Trophoblast cell (in vitro differentiated cells and primary cell): ENCODE data around the gene CFI.
"Not testable (repeated sequence)": the region's sequence is repeated elsewhere in the genome, so short reads cannot be mapped to it uniquely, and the experiment has no call there.

Source experiments
- DNase-seq, 2 donors: peaks; one replicate each; pipeline ENCODE4 v3.0.0-alpha.2; 2016
- H2AFZ ChIP-seq: 2 replicates; pipeline ENCODE4 v1.6.1; 2013; ENCODE audit warnings: low read length, moderate library complexity, mild to moderate bottlenecking; ENCODE audit not compliant: insufficient read depth, poor library complexity
- H2AK5ac ChIP-seq: 2 replicates; pipeline ENCODE4 v1.6.1; 2013; ENCODE audit warnings: mild to moderate bottlenecking, low read length
- H2BK120ac ChIP-seq: 2 replicates; pipeline ENCODE4 v1.6.1; 2013; ENCODE audit warnings: low read length, mild to moderate bottlenecking, moderate library complexity; ENCODE audit not compliant: insufficient read depth, poor library complexity
- H2BK12ac ChIP-seq: 2 replicates; pipeline ENCODE4 v1.6.1; 2013; ENCODE audit warnings: mild to moderate bottlenecking, low read length, moderate library complexity
- H2BK5ac ChIP-seq: 2 replicates; pipeline ENCODE4 v1.6.1; 2013; ENCODE audit warnings: low read length, low read depth, moderate library complexity, mild to moderate bottlenecking; ENCODE audit not compliant: poor library complexity
- H3K14ac ChIP-seq: 2 replicates; pipeline ENCODE4 v1.6.1; 2013; ENCODE audit warnings: mild to moderate bottlenecking, low read length
- H3K18ac ChIP-seq: 2 replicates; pipeline ENCODE4 v1.6.1; 2013; ENCODE audit warnings: mild to moderate bottlenecking, low read length
- H3K23ac ChIP-seq: 2 replicates; pipeline ENCODE4 v1.6.1; 2013; ENCODE audit warnings: low read length
- H3K27ac ChIP-seq: 2 replicates; pipeline ENCODE4 v1.5.1; 2013; ENCODE audit warnings: low read depth, mild to moderate bottlenecking, inconsistent platforms, low read length, moderate library complexity
- H3K27me3 ChIP-seq: 2 replicates; pipeline ENCODE4 v1.6.1; 2013; ENCODE audit warnings: inconsistent platforms, mild to moderate bottlenecking, low read length, moderate library complexity; ENCODE audit not compliant: insufficient read depth
- H3K36me3 ChIP-seq, 2 experiments: 1 replicate in 1 of 2; 2 replicates in 1 of 2; pipeline ENCODE4 v1.6.1; 2013; ENCODE audit warnings: low read length in 2 of 2, mild to moderate bottlenecking in 2 of 2, moderate library complexity in 1 of 2; ENCODE audit not compliant: insufficient read depth in 2 of 2, control insufficient read depth in 1 of 2
- H3K4ac ChIP-seq: 2 replicates; pipeline ENCODE4 v1.6.1; 2013; ENCODE audit warnings: low read depth, mild to moderate bottlenecking, low read length, moderate library complexity
- H3K4me1 ChIP-seq, 2 experiments: 1 replicate in 1 of 2; 2 replicates in 1 of 2; pipeline ENCODE4 v1.6.1; 2013; ENCODE audit warnings: low read length in 2 of 2, mild to moderate bottlenecking in 2 of 2, moderate library complexity in 1 of 2; ENCODE audit not compliant: insufficient read depth in 2 of 2, control insufficient read depth in 1 of 2
- H3K4me2 ChIP-seq: 2 replicates; pipeline ENCODE4 v1.6.1; 2013; ENCODE audit warnings: inconsistent platforms, mild to moderate bottlenecking, low read length, moderate library complexity
- H3K4me3 ChIP-seq: 2 replicates; pipeline ENCODE4 v1.5.1; 2013; ENCODE audit warnings: mild to moderate bottlenecking, low read depth, low read length, inconsistent platforms
- H3K79me1 ChIP-seq: one replicate; pipeline ENCODE4 v1.6.1; 2013; ENCODE audit warnings: low read length
- H3K79me2 ChIP-seq: 2 replicates; pipeline ENCODE4 v1.6.1; 2013; ENCODE audit warnings: low read length, mild to moderate bottlenecking; ENCODE audit not compliant: control insufficient read depth, insufficient read depth, poor library complexity
- H3K9ac ChIP-seq: 2 replicates; pipeline ENCODE4 v1.6.1; 2013; ENCODE audit warnings: mild to moderate bottlenecking, low read length
- H3K9me3 ChIP-seq: 2 replicates; pipeline ENCODE4 v1.6.1; 2013; ENCODE audit warnings: low read depth, mild to moderate bottlenecking, control low read depth, inconsistent platforms, low read length; ENCODE audit not compliant: insufficient read depth
- H4K12ac ChIP-seq: 2 replicates; pipeline ENCODE4 v1.6.1; 2013; ENCODE audit warnings: low read depth, mild to moderate bottlenecking, low read length, moderate library complexity
- H4K8ac ChIP-seq: 2 replicates; pipeline ENCODE4 v1.6.1; 2013; ENCODE audit warnings: low read depth, mild to moderate bottlenecking, low read length, moderate library complexity
- H4K91ac ChIP-seq: one replicate; pipeline ENCODE4 v1.6.1; 2013; ENCODE audit warnings: low read depth, mild to moderate bottlenecking, low read length, moderate library complexity
- WGBS: extraction: QIAGEN DNeasy Blood & Tissue Kit; methylation state at CpG from one replicate; pipeline ENCODE4 v1.1.7; 2013; ENCODE audit warnings: missing lambda C conversion rate; ENCODE audit not compliant: insufficient read length, insufficient coverage; ENCODE audit errors: extremely low coverage; 5-methylcytosine and 5-hydroxymethylcytosine counted together

CFI gene

DNA sequence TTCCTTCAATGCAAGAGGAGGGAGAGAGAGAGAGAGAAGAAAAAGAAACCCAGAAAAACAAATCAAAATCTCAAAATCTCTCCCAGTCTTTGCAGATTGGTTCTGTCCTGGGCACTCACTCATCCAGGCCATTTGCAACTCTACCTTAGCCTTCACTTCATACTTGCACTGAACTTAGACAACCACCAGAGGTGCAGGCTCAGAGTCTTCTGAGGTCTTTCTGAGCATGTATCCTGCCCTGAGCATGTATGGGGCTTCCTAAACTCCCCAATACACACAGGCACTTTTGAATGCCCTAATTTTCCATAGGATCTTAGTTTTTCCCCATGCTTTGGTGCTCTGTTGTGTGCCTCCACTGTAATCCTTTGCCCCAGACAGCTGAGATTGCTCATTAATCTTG is 2.9 kb downstream of the CFI start:
- Histone ChIP-seq H2AFZ (no peak overlapping the region), H2AK5ac (no peak overlapping the region), H2BK120ac (no peak overlapping the region), H2BK12ac (no peak overlapping the region), H3K9ac (no peak overlapping the region), H3K27me3 (no peaks in the 10 kb centered on the region), H3K23ac (no peak overlapping the region), H3K79me2 (no peaks in the 10 kb centered on the region), H4K12ac (no peak overlapping the region), H3K4me3 (no peak overlapping the region), H3K14ac (no peak overlapping the region), H2BK5ac (no peak overlapping the region), H3K36me3 (no peaks in the 10 kb centered on the region), H3K79me1 (no peaks in the 10 kb centered on the region), H3K9me3 (peaks cover 3% of the 10 kb centered on the region), H3K4me2 (no peak overlapping the region), H3K18ac (no peak overlapping the region), H3K4me1 (no peaks in the 10 kb centered on the region), H3K27ac (no peak overlapping the region), H3K4ac (no peak overlapping the region), H4K8ac (no peak overlapping the region), H4K91ac (no peak overlapping the region)
- DNase-seq = no peak

DNA sequence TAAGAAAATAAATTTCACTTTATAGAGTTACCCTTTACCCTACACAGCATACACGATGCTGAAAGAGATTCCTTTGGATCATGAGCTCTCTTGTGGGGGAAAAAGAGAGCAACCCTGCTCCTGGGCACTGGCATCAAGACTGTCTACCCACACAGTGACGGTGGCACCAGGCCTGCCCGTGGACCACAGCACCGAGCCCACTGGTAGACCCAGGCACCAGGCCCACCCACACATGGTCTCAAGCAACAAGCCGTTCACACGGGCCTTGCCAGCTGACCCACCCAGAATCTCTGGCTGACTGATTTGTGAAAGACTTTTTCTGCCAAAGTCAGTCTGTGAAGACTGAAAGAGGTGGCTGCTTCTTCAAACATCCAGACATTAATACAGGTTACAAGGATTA is 6.7 kb downstream of the CFI start:
- Histone ChIP-seq H2BK120ac (no peak overlapping the region), H3K23ac (no peak overlapping the region), H2BK12ac (no peak overlapping the region), H3K9ac (no peak overlapping the region), H2BK5ac (no peak overlapping the region), H3K4ac (no peak overlapping the region), H3K9me3 (peaks cover 3% of the 10 kb centered on the region), H4K91ac (no peak overlapping the region), H3K4me2 (no peak overlapping the region), H3K27me3 (no peaks in the 10 kb centered on the region), H4K12ac (no peak overlapping the region), H2AK5ac (no peak overlapping the region), H3K18ac (no peak overlapping the region), H2AFZ (no peak overlapping the region), H3K4me3 (no peak overlapping the region), H3K79me1 (no peaks in the 10 kb centered on the region), H3K4me1 (no peaks in the 10 kb centered on the region), H3K14ac (no peak overlapping the region), H3K79me2 (no peaks in the 10 kb centered on the region), H3K36me3 (no peaks in the 10 kb centered on the region), H4K8ac (no peak overlapping the region), H3K27ac (no peak overlapping the region)
- whole genome bisulfite sequencing = no CpG with 5 or more reads among the region's 6 CpGs
- no peak for DNase-seq

DNA sequence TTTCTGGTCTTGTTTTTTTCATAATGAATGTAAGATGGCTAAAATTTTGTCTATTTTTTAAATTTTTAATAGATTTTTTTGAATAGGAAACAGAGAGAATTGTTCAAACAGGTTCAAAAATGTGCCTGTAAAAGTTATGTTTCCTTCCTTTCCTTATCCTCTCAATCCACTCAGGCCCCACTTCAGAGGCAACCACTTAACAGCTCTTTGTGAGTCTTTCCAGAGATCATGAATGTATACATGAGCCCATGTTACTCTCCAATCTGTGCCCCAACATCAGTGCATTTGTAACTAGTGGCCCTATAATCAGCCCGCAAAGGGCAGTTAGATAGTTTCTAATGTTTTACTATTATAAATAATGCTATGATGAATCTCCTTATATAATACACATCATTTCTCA is 14.0 kb downstream of the CFI start:
- no peak overlapping the region for H3K4me2 ChIP-seq
- H3K79me1 ChIP-seq = no peaks in the 10 kb centered on the region
- no peak overlapping the region for H3K23ac ChIP-seq
- H3K9ac ChIP-seq = no peak overlapping the region
- H3K27me3 ChIP-seq = no peaks in the 10 kb centered on the region
- H2AFZ ChIP-seq = no peak overlapping the region
- no peaks in the 10 kb centered on the region for H3K4me1 ChIP-seq
- H3K79me2 ChIP-seq = no peaks in the 10 kb centered on the region
- H2AK5ac ChIP-seq = no peak overlapping the region
- no peak overlapping the region for H3K14ac ChIP-seq
- H4K12ac ChIP-seq = no peak overlapping the region
- no peaks in the 10 kb centered on the region for H3K9me3 ChIP-seq
- no peaks in the 10 kb centered on the region for H3K36me3 ChIP-seq
- H2BK12ac ChIP-seq = no peak overlapping the region
- no peak overlapping the region for H3K27ac ChIP-seq
- no peak overlapping the region for H3K4me3 ChIP-seq
- no peak overlapping the region for H4K91ac ChIP-seq
- H4K8ac ChIP-seq = no peak overlapping the region
- no peak overlapping the region for H3K18ac ChIP-seq
- H3K4ac ChIP-seq = no peak overlapping the region
- no CpG with 5 or more reads among the region's 1 CpG for WGBS
- no peak overlapping the region for H2BK5ac ChIP-seq
- no peak overlapping the region for H2BK120ac ChIP-seq
- no peak for DNase-seq

DNA sequence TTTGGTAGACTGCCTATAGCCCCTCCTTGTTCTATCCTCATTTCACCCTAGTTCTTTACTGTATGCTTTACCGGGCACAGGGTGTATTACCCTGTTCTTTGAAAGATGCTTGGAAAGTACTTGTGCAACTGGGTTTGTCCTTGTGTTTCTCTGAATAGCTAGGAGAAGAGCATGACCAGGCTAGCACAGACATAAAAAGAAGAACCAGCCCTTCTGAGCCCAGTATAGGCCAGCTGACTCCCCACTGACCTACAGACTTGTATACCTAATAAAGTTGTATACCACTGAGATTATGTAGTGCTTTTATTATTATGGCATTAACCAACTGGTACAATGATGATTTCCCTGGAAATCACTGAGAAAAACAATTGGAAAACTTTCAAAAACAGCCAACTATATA is 15.0 kb downstream of the CFI start:
- H2AFZ ChIP-seq = no peak overlapping the region
- WGBS = no CpG with 5 or more reads among the region's 1 CpG
- no peak overlapping the region for H3K4me3 ChIP-seq
- H3K79me1 ChIP-seq = no peaks in the 10 kb centered on the region
- no peak overlapping the region for H3K23ac ChIP-seq
- no peak overlapping the region for H2BK120ac ChIP-seq
- no peaks in the 10 kb centered on the region for H3K9me3 ChIP-seq
- H3K4me2 ChIP-seq = no peak overlapping the region
- H3K4ac ChIP-seq = no peak overlapping the region
- no peaks in the 10 kb centered on the region for H3K36me3 ChIP-seq
- no peak for DNase-seq
- no peak overlapping the region for H2BK12ac ChIP-seq
- no peaks in the 10 kb centered on the region for H3K79me2 ChIP-seq
- H3K9ac ChIP-seq = no peak overlapping the region
- no peak overlapping the region for H3K18ac ChIP-seq
- no peak overlapping the region for H2BK5ac ChIP-seq
- H3K27me3 ChIP-seq = no peaks in the 10 kb centered on the region
- no peak overlapping the region for H3K14ac ChIP-seq
- no peak overlapping the region for H4K12ac ChIP-seq
- no peak overlapping the region for H4K8ac ChIP-seq
- H3K4me1 ChIP-seq = no peaks in the 10 kb centered on the region
- no peak overlapping the region for H4K91ac ChIP-seq
- H2AK5ac ChIP-seq = no peak overlapping the region
- no peak overlapping the region for H3K27ac ChIP-seq

DNA sequence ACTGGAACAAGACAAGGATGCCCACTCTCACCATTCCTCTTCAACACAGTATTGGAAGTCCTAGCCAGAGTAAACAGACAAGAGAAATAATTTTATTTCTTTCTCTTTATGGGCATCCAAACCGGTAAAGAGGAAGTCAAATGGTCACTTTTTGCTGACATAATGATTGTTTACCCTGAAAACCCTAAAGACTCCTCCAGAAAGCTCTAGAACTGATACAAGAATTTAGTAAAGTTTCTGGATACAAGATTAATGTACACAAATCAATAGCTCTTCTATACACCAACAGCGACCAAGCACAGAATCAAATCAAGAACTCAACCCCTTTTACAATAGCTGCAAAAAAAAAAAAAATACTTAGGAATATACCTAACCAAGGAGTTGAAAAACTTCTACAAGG is 19.7 kb downstream of the CFI start:
- H3K18ac ChIP-seq, H3K23ac ChIP-seq, H2BK120ac ChIP-seq, H3K27me3 ChIP-seq, H2AK5ac ChIP-seq, H3K4ac ChIP-seq, H4K12ac ChIP-seq, H3K4me3 ChIP-seq, H2BK5ac ChIP-seq, H4K8ac ChIP-seq, H3K9ac ChIP-seq, H3K27ac ChIP-seq, H2BK12ac ChIP-seq, H3K4me1 ChIP-seq, H3K79me1 ChIP-seq, H3K4me2 ChIP-seq, H3K36me3 ChIP-seq, H3K14ac ChIP-seq, H3K79me2 ChIP-seq, H2AFZ ChIP-seq, DNase-seq, H4K91ac ChIP-seq, H3K9me3 ChIP-seq: not testable (repeated sequence)
- WGBS = no CpG with 5 or more reads among the region's 2 CpGs
